Measurements from ENCODE around the gene SLITRK2.

SLITRK2 gene

DNA sequence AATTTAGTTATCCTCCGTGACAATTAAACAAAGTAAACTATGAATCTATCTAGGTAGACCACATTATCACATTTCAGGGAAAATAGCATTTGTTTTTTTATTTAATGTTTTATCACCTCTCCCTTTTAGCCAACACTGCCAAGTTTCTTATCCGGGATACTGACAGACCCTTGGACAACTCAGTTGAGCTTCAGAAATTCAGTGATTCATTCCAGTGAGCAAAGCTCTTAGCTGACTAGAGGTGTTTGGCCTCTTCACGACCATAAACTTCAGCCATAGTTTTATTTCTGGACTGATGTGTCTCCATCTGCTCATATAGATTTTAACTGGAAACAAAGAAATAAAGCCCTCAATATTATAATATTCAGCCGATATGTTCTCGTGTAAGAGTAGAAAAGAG lies 15.2 kb downstream of the SLITRK2 start:
- ATAC-seq (replicated peaks) (no peak), DNase-seq (no peak)
- Mint-ChIP-seq H3K4me1 (no peaks in the 10 kb centered on the region), H3K36me3 (no peaks in the 10 kb centered on the region), H3K27ac (no peak overlapping the region), H3K9me3 (no peaks in the 10 kb centered on the region), H3K4me3 (no peak overlapping the region), H3K27me3 (no peaks in the 10 kb centered on the region)

DNA sequence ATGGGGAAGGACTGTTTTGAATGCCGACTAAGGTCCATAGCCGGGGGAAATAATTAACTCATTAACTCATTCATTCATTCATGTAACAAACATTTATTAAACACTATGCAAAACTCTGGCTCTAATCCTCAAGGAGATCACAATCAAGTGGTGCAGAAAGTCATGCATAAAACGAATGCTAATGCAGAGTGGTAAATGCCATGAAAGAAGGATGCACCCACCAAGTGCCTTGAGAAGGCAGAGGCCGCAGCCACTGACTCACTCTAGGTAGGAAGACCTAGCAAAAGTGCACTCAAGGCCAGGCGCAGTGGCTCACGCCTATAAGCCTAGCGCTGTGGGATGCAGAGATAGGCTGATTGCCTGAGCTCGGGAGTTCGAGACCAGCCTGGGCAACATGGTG lies 22.9 kb downstream of the SLITRK2 start:
- Mint-ChIP-seq H3K36me3 (no peaks in the 10 kb centered on the region), H3K27ac (no peak overlapping the region), H3K4me3 (no peak overlapping the region), H3K4me1 (no peaks in the 10 kb centered on the region), H3K27me3 (no peaks in the 10 kb centered on the region), H3K9me3 (peaks cover 0 to 3% of the 10 kb centered on the region in 2 donors)
- ATAC-seq (replicated peaks) (no peak), DNase-seq (no peak)

DNA sequence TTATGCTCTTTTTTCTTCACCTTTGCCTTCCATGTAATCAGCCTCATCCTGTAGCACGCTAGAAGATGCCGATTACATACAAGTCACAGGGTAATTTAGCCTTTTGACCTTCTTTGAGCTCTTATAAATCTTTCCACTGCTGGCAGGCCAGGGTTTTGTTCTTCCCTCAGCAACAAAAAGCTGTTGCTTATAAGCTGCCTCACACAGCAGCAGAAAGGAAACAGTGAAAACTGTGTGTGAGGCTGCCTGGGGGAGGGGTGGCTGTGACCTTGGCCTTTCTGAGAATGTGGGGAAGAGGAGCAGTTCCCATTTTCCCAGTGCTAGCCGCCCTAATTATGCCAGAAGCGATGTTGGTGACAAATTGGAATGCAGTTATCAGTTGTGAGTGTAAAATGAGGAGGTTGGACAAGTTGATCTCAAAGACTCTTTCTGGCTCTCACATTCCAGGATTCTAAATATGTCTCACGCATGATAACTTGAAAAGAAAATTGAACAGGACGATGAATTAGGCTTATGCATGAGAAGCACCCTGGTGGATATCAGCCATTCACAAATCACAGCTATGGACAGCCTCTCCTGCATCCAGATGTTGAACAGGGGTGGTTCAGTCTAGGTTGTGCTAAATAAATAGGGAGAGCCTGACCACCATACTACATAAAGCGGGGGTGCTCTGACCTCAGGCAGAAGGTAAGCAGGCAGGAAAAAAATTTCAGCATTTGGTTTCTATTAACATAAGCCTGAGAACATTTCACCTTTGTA lies 25.7 kb downstream of the SLITRK2 start:
- ATAC-seq (replicated peaks): no peak

DNA sequence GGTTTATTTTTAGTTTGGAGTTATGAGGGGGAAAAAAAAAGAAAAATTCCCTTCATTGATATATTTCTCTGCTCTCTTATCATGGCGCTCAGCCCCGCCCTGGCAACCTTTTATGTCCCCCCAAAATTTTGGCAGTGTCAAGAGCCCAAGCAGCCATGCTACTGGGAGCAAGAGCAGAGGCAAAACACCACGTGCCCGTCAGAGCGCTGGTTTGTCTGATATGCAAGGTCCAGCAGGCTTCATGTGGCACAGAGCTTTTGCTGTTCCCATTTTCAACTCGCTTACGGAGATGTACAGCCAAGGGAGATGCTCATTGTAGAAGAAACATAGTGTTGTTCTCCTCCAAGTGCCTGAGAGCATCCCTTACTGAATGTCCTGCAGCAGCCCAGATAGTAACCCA lies 27.3 kb downstream of the SLITRK2 start:
- H3K27me3 Mint-ChIP-seq: no peaks in the 10 kb centered on the region
- no peak overlapping the region for H3K27ac Mint-ChIP-seq
- DNase-seq (no peak), ATAC-seq (replicated peaks) (no peak)
- peaks cover 6% of the 10 kb centered on the region in 2 donors for H3K9me3 Mint-ChIP-seq
- no peaks in the 10 kb centered on the region for H3K36me3 Mint-ChIP-seq
- H3K4me3 Mint-ChIP-seq: no peak overlapping the region
- H3K4me1 Mint-ChIP-seq: no peaks in the 10 kb centered on the region

More for the DNA sequence above, 25.7 kb downstream of the SLITRK2 start:
- Mint-ChIP-seq H3K9me3 (peaks cover 3 to 6% of the 10 kb centered on the region in 2 donors), H3K27me3 (no peaks in the 10 kb centered on the region), H3K36me3 (no peaks in the 10 kb centered on the region), H3K4me3 (no peak overlapping the region), H3K27ac (no peak overlapping the region), H3K4me1 (no peaks in the 10 kb centered on the region)
- DNase-seq: no peak

DNA sequence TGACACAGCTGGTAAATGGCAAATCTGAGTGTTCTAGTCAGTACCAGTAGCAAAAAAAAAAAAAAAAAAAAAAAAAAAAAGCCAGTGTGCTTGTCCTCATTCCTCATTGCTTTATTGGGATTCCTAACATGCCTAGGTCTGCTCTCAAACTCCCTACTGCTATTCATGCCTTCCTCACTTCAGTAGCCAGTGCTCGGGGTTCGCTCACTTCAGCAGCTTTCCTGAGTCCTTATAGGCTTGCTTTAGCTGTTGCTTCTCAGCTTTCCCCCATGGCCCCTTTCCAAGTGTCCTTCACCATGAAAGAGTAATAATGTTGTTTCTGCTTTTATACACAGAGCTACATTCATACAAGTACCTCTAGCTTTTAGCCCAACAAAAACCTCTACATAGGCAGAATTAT lies 30.8 kb downstream of the SLITRK2 start:
- ATAC-seq (replicated peaks) (no peak), DNase-seq (no peak)
- no peak overlapping the region for H3K4me3 Mint-ChIP-seq
- H3K27me3 Mint-ChIP-seq: no peaks in the 10 kb centered on the region
- H3K36me3 Mint-ChIP-seq: no peaks in the 10 kb centered on the region
- H3K4me1 Mint-ChIP-seq: no peaks in the 10 kb centered on the region
- peaks cover 5 to 6% of the 10 kb centered on the region in 2 donors for H3K9me3 Mint-ChIP-seq
- H3K27ac Mint-ChIP-seq: no peak overlapping the region

DNA sequence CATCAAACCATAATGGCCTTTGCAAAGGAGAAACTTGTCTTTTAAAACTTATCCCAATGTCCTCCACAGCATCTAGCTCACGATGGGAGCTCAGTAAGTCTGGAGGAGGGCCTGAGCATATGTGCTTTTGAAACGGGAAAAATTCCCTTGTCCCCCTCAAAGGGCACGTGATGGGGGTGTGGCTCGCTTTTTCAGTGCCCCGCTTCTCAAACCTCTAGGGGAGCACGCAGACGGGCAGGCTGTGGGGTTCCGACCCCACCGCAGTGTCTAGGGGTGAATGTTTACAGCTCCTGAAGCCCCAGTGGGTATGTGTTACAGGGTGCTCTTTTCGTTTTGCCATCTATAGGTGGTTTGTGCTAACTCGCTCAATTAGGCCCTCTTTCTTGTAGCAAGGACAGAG lies 31.2 kb downstream of the SLITRK2 start:
- H3K27me3 Mint-ChIP-seq: no peaks in the 10 kb centered on the region
- H3K4me3 Mint-ChIP-seq: no peak overlapping the region
- no peak overlapping the region for H3K27ac Mint-ChIP-seq
- peaks cover 5 to 6% of the 10 kb centered on the region in 2 donors for H3K9me3 Mint-ChIP-seq
- H3K36me3 Mint-ChIP-seq: no peaks in the 10 kb centered on the region
- no peaks in the 10 kb centered on the region for H3K4me1 Mint-ChIP-seq
- DNase-seq (no peak), ATAC-seq (replicated peaks) (no peak)

DNA sequence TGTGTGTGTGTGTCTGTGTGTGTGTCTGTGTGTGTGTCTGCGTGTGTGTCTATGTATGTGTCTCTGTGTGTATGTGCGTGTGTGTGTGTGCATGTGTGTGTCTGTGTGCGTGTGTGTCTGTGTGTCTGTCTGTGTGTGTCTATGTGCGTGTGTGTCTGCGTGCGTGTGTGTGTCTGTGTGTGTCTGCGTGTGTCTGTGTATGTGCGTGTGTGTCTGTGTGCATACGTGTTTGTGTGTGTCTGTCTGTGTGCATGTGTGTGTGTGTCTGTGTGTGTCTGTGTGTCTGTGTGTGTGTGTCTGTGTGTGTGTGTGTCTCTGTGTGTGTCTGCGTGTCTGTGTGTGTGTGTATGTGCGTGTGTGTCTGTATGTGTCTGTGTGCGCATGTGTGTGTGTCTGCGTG lies 35.6 kb downstream of the SLITRK2 start:
- H3K4me3 Mint-ChIP-seq: no peak overlapping the region
- no peaks in the 10 kb centered on the region for H3K4me1 Mint-ChIP-seq
- H3K36me3 Mint-ChIP-seq: no peaks in the 10 kb centered on the region
- no peak overlapping the region for H3K27ac Mint-ChIP-seq
- ATAC-seq (replicated peaks) (no peak), DNase-seq (no peak)
- peaks cover 0 to 3% of the 10 kb centered on the region in 2 donors for H3K9me3 Mint-ChIP-seq
- no peaks in the 10 kb centered on the region for H3K27me3 Mint-ChIP-seq

DNA sequence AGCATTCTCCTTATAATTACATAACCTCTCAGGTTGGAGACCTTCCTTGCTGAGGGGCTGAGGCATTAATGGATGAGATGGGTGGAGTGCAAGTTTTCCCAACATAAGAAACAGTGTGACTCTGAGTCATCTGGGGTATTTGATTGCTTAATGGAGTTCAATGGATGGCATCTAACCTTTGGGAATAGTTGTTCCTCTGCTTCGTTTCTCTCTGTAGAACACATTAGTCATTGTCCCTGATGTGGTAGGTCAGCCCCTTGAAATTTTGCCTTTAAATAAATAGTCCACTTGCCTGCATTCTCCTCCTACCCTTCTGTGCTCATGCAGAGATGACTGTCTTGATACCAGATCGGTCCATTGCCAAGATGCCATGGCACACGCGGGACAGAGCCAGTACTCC lies 38.6 kb downstream of the SLITRK2 start:
- no peak overlapping the region for H3K27ac Mint-ChIP-seq
- DNase-seq: no peak
- H3K4me3 Mint-ChIP-seq: no peak overlapping the region
- H3K4me1 Mint-ChIP-seq: no peaks in the 10 kb centered on the region
- no peak for ATAC-seq (replicated peaks)
- no peaks in the 10 kb centered on the region for H3K27me3 Mint-ChIP-seq
- H3K9me3 Mint-ChIP-seq: no peaks in the 10 kb centered on the region
- H3K36me3 Mint-ChIP-seq: no peaks in the 10 kb centered on the region

DNA sequence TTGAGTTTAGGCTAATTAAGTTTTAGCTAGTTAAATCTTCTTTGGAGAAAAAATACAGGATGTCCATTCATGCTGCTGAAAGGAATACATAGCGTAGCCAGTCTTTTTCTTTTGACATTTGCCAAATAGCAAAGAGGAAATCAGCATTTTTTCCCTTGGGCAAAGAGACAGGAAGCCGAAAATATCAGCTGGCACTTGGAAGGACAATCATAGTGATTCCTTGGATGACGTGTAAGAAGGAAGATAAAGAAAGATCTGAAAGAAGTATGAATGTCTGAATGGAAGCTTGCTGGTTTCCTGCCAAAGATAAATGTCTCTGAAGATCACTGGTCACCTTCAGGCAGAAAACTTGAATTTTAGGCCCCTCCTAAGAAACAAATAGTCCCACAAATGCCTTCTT lies 44.2 kb downstream of the SLITRK2 start:
- no peak overlapping the region for H3K27ac Mint-ChIP-seq
- no peak overlapping the region for H3K4me3 Mint-ChIP-seq
- H3K4me1 Mint-ChIP-seq: no peaks in the 10 kb centered on the region
- ATAC-seq (replicated peaks): no peak
- H3K27me3 Mint-ChIP-seq: no peaks in the 10 kb centered on the region
- peaks cover 0 to 2% of the 10 kb centered on the region in 2 donors for H3K9me3 Mint-ChIP-seq
- no peaks in the 10 kb centered on the region for H3K36me3 Mint-ChIP-seq
- no peak for DNase-seq

DNA sequence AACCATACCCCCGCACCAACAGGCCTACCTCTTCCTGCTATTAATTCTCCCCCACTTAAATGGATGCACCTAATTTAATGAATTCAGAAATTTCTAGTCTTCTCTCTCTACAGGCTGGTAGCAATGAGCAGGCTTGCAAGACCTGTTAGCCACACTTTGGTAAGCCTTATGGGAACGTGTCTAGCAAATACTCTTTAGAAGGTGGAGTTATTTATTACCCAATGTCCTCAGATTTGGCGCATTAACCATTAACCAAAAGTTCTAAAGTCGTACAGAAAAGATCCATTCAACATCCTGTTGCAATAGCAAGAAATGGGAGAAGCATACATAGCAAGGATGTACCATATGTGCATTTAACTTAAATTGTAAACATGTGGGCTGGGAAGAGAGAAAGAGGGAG lies 47.5 kb downstream of the SLITRK2 start:
- Mint-ChIP-seq H3K27me3 (no peaks in the 10 kb centered on the region), H3K36me3 (no peaks in the 10 kb centered on the region), H3K9me3 (peaks cover 0 to 6% of the 10 kb centered on the region in 2 donors), H3K4me1 (no peaks in the 10 kb centered on the region), H3K27ac (no peak overlapping the region), H3K4me3 (no peak overlapping the region)
- DNase-seq: no peak
- no peak for ATAC-seq (replicated peaks)

Data from stimulated activated naive B cell treated with anti-CD40 and anti-IgM and Interleukin-4, amounts not matched to agents 10 μg/mL and 1 μg/mL and 100 μg/mL, for 72 hours (primary cell).